HL-60 (cell line): ENCODE measurements around the gene PSAP.

Experiments used
- DNase-seq, 2 experiments: peaks; one replicate each; pipeline ENCODE4 v3.0.0-alpha.2; 2010 to 2020; ENCODE audit warnings: low read depth in 1 of 2, low spot score in 1 of 2
- H3K27ac ChIP-seq: fragments of 250-450 bp; sonication (Bioruptor Pico); replicated peaks from 2 replicates; pipeline ENCODE4 v1.5.1; 2020; ENCODE audit warnings: mild to moderate bottlenecking, moderate library complexity
- H3K27me3 ChIP-seq: fragments of 250-450 bp; sonication (Bioruptor Pico); 2 replicates; pipeline ENCODE4 v1.5.1; 2021; ENCODE audit warnings: mild to moderate bottlenecking, moderate library complexity; ENCODE audit not compliant: insufficient read depth, poor library complexity, severe bottlenecking
- H3K4me3 ChIP-seq: replicated peaks from 2 replicates; pipeline ENCODE4 v1.5.1; 2011; ENCODE audit warnings: mild to moderate bottlenecking, control low read depth, low read length; ENCODE audit not compliant: insufficient read depth
- GABPA ChIP-seq: IDR thresholded peaks from 2 replicates; pipeline ENCODE4 v1.6.1; 2012; ENCODE audit warnings: low read depth
- POLR2AphosphoS5 ChIP-seq: IDR thresholded peaks from 2 replicates; pipeline ENCODE4 v1.6.1; 2012; ENCODE audit warnings: low read depth
- SPI1 ChIP-seq: IDR thresholded peaks from 2 replicates; pipeline ENCODE4 v1.6.1; 2012; ENCODE audit warnings: low read depth, mild to moderate bottlenecking, borderline replicate concordance
- TF ChIP-seq, protein P1 (sequence below): IDR thresholded peaks from 2 replicates; pipeline ENCODE4 v1.6.1; 2012; ENCODE audit warnings: low read depth; ENCODE audit not compliant: insufficient replicate concordance
- TF ChIP-seq, protein P2 (sequence below): IDR thresholded peaks from one replicate; pipeline ENCODE4 v1.5.1; 2011; ENCODE audit warnings: low read length, control low read depth, inconsistent platforms; ENCODE audit not compliant: insufficient read depth

Gene PSAP

DNA sequence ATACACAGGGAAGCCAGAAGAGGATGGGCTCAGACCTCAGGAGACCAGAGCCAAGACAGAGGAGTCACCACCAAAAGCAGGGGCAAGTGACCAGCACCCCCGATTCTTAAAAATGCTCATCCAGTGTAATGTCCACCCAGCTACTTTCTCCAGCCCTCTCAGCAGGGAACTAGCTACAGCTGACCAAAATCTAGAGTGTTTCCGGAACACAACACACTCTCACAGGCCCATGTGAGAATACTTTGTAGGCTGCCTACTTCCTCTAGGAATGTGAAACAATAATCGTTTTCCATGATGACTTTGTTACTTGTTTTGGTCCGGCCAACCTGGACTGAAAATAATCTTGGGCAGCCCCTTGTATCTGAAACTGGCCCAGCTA is 14.5 kb downstream of the PSAP start:
- no peak overlapping the region for H3K27ac ChIP-seq

DNA sequence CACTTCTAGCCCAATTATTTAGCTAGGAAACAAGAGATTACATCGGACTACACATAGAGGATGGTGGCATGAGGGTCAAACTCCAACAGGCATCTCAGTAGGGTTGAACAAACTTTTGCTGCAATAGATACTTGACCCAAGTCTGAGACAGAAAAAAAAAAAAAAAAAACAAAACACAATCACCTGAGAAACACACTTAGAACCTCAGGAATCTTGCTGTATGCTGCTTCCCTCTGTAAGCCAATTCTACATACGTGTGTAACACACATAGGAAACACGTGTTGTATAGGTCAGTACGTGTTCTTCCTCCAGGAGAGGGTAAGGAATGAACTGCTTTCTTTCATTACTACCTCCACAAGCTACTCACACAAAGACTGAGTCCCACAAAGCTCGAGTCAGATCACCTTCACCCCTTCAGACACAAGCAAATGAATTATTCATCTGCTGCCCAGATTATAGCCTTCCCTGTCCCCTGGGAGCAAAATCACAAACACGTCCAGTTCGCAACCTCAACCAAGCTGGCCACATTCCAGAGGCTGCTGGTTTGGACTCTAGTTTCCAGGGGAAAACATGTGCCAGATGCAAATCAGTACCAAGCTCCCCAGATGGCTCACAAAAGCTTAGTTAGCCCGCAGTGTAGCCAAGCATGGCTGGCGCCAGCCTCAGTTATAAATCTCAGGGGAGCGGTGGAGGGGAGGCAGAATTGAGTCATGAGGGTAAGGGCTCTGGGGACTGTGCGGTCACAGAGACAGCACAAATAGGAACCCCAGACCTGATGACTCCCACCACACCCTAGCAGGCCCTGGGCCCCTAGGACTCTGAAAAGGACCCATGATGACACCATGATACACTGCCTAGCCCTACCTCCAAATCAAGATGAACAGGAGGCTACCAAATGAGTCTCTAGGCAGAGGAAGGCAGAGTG is 15.1 kb downstream of the PSAP start:
- Histone ChIP-seq H3K27ac (no peak overlapping the region), H3K4me3 (no peak overlapping the region), H3K27me3 (no peaks in the 10 kb centered on the region)
- DNase-seq: no peak
- TF ChIP-seq GABPA: no peak
- TF ChIP-seq, protein P1, sequence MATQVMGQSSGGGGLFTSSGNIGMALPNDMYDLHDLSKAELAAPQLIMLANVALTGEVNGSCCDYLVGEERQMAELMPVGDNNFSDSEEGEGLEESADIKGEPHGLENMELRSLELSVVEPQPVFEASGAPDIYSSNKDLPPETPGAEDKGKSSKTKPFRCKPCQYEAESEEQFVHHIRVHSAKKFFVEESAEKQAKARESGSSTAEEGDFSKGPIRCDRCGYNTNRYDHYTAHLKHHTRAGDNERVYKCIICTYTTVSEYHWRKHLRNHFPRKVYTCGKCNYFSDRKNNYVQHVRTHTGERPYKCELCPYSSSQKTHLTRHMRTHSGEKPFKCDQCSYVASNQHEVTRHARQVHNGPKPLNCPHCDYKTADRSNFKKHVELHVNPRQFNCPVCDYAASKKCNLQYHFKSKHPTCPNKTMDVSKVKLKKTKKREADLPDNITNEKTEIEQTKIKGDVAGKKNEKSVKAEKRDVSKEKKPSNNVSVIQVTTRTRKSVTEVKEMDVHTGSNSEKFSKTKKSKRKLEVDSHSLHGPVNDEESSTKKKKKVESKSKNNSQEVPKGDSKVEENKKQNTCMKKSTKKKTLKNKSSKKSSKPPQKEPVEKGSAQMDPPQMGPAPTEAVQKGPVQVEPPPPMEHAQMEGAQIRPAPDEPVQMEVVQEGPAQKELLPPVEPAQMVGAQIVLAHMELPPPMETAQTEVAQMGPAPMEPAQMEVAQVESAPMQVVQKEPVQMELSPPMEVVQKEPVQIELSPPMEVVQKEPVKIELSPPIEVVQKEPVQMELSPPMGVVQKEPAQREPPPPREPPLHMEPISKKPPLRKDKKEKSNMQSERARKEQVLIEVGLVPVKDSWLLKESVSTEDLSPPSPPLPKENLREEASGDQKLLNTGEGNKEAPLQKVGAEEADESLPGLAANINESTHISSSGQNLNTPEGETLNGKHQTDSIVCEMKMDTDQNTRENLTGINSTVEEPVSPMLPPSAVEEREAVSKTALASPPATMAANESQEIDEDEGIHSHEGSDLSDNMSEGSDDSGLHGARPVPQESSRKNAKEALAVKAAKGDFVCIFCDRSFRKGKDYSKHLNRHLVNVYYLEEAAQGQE: no peak
- TF ChIP-seq, protein P2, sequence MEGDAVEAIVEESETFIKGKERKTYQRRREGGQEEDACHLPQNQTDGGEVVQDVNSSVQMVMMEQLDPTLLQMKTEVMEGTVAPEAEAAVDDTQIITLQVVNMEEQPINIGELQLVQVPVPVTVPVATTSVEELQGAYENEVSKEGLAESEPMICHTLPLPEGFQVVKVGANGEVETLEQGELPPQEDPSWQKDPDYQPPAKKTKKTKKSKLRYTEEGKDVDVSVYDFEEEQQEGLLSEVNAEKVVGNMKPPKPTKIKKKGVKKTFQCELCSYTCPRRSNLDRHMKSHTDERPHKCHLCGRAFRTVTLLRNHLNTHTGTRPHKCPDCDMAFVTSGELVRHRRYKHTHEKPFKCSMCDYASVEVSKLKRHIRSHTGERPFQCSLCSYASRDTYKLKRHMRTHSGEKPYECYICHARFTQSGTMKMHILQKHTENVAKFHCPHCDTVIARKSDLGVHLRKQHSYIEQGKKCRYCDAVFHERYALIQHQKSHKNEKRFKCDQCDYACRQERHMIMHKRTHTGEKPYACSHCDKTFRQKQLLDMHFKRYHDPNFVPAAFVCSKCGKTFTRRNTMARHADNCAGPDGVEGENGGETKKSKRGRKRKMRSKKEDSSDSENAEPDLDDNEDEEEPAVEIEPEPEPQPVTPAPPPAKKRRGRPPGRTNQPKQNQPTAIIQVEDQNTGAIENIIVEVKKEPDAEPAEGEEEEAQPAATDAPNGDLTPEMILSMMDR: no peak
- no peak for TF ChIP-seq POLR2AphosphoS5
- TF ChIP-seq SPI1: no peak

More for the DNA sequence above, 14.5 kb downstream of the PSAP start:
- DNase-seq: no peak
- Histone ChIP-seq H3K4me3 (no peak overlapping the region), H3K27me3 (no peaks in the 10 kb centered on the region)
- no peak for TF ChIP-seq GABPA
- TF ChIP-seq SPI1: no peak
- TF ChIP-seq, protein P1: no peak
- no peak for TF ChIP-seq POLR2AphosphoS5
- TF ChIP-seq, protein P2: no peak

DNA sequence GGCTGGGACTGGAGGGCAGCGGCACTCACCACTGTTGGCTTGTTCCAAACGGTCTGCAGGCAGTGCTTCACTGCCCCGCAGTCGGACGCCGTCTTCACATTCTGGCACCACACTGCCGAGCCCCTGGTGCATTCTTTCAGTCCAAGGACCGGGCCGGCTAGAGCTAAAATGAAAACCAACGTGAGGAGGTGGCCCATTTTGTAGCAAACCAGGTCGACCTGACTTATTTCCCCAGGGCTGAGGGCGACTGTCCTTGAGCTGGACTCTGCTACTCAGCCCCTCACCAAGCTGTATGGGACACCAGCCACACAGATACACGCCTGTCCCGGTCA is 16.7 kb downstream of the PSAP start:
- Histone ChIP-seq H3K27me3 (no peaks in the 10 kb centered on the region), H3K27ac (no peak overlapping the region), H3K4me3 (no peak overlapping the region)
- no peak for DNase-seq
- TF ChIP-seq, protein P2: no peak
- no peak for TF ChIP-seq SPI1
- TF ChIP-seq, protein P1: no peak
- TF ChIP-seq POLR2AphosphoS5: no peak
- no peak for TF ChIP-seq GABPA
